HT-29 (cell line): ENCODE results near the gene ATRNL1. TPM values are rescaled to one million over a fixed set of nuclear protein-coding genes. Genes with fewer than 3 reads are reported as not detected.
"Not testable (repeated sequence)": the region's sequence is repeated elsewhere in the genome, so short reads cannot be mapped to it uniquely, and the experiment has no call there.

Source experiments
- DNase-seq: peaks from one replicate; pipeline ENCODE4 v3.0.0-alpha.2; 2015; ENCODE audit warnings: low spot score
- total RNA-seq: library from RNA; depleted of rRNA; stranded (reverse); fragments of >200 nt; shearing (Covaris generic); gene quantifications from 2 replicates; pipeline ENCODE4 v1.2.3, GENCODE V29; 2014

ATRNL1 gene
- total RNA-seq, 1 experiment from 2014 or later: not detected

DNA sequence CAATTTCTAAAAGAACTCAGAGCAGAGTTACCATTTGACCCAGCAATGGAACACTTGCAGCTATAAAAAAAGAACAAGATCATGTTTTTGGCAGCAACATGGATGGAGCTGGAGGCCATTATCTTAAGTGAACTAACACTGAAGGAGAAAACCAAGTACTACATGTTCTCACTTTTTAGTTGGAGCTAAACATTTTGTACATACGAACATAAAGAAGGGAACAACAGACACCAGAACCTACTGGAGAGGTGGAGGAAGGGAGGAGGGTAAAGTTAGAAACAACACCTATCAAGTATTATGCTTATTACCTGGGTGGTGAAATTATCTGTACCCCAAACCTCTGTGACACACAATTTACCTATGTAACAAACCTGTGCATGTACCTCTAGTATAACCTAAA is 329.5 kb downstream of the ATRNL1 start:
- DNase-seq: no peak

DNA sequence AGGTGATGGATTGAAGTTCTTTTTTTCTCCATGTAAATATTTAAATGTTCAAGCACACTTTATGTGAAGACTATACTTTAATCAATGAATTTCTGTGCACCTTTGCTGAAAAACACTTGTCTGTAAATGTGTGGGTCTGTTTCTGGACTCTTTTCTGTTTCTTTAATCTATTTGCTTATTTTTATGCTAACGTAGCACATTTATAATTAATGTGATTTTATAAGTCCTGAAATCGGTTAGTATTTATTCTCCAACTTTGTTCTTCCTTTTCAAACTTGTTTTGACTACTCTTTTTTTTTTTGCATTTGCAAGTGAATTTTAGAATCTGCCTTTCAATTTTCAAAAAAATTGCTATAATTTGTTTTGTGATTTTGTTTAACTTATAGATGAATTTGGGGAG is 334.4 kb downstream of the ATRNL1 start:
- DNase-seq: no peak

DNA sequence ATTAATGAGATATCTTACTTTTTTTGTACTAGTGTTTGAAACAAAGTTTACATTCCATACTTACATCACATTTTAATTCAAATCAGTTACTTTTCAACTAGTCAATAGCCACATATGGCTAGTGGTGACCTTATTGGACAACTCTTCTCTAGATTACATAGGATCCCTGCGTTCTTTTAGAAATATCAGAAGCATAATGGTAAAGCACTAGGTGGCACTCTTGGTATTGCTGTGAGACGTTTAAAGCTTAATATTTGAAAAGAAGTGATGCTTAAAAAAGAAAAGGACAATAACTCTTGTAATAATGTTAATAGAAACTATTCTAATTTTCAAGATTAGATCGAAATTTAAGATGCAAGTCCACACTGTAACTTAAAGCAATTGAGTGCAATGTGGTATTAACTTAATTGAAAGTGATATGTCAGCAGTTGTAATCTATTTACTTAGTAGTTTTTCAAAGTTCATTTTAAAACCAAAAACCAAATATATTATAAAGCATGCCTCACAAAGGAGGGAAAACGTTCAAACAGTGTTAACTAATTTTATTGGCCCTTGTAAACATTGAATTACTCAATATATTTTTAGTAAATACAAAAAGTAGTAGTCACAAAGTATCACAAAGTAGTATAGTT is 339.1 kb downstream of the ATRNL1 start:
- peak; percentile 36 for DNase-seq

DNA sequence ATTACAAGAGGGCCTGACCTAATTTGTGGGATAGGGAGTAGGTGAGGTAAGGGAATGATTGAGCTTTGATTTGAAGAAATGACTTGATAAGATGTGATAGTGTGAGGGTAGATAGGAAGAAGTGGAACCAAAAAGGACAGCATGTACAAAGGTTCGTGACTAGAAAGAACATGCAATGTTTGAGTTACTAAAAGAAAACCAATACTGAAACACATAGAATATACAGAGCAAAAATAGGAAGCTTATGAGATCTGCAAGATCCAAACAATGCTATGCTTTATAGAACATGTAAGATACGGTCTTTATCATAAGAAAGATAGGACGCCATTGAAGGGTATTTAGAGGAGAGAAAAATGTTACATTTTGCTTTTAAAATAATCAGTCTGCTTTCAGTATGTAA is 343.8 kb downstream of the ATRNL1 start:
- no peak for DNase-seq

DNA sequence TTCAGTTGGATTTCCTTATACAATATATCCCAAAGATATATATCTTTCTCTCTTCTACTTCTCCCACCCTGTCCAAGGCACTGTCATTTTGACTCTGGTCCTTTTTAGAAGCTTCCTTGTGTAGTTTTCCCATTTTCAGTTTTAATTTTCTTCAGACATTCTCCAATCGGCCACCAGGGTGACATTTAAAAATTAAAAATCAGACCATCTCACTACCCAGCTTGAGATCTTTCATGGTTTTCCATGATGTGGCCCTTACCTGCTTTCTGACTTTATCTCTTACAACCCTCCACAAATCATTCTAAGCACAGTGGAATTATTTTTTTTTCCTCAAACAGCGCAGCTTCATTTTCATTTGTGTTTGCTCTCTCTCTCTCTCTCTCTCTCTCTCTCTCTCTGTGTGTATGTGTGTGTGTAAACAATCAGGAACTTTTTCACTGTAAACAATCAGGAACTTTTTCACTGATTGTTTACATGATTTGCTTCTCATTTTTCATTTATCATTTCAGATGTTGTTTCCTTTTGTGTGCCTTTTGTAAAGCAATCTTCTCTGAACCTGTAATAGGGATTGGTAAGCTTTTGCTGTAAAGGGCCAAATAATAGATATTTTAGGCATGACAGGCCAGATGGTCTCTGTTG is 348.9 kb downstream of the ATRNL1 start:
- DNase-seq: no peak

DNA sequence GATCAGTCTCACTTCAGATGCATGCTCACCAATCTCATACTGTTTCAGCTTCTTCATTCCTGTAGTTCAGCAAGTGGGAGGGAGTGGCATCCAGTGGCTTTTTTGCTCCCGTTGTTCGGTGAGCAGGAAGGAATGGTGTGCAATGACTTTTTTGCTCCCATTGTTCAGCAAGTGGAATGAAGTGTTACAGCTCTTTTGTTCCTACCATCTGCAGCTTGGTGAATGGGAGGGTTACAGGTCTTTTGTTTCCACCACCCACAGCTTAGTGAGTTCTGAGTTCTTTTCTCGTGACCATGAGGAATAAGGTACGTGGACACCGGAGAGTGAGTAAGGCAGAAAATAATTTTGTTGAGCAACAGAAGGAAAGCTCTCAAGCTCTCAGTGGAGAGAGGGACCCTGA is 363.6 kb downstream of the ATRNL1 start:
- DNase-seq: no peak

DNA sequence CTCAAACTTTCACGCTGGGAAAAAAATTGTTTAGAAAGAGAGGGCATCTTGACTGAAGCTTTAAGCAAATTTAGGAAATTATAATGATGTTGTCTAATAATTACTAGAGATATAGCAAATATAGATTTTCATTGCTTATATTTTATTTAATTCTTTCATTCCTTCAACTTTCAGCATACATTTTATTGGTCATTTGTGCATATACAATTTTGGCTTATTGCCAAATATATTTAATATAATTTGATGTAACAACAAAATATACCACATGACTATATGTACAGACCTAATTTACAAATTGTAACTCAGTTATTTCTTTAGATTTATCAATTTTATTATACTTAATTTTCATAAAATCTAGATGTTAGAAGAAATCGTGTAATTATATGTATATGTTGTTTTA is 390.1 kb downstream of the ATRNL1 start:
- no peak for DNase-seq

DNA sequence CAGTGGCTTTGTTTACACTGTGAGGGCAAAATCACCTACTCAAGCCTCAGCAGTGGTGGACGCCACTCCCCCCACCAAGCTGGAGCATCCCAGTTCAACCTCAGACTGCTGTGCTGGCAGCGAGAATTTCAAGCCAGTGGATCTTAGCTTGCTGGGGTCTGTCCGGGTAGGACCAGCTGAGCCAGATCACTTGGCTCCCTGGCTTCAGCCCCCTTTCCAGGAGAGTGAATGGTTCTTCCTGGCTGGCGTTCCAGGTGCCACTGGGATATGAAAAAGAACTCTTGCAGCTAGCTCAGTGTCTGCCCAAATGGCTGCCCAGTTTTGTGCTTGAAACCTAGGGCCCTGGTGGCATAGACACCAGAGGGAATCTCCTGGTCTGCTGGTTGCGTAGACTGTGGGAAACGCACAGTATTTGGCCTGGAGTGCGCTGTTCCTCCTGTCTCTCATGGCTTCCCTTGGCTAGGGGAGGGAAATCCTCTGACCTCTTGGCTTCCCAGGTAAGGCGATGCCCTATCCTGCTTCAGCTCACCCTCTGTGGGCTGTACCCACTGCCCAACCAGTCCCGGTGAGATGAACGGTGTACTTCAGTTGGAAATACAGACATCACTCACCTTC is 398.5 kb downstream of the ATRNL1 start:
- no peak for DNase-seq

DNA sequence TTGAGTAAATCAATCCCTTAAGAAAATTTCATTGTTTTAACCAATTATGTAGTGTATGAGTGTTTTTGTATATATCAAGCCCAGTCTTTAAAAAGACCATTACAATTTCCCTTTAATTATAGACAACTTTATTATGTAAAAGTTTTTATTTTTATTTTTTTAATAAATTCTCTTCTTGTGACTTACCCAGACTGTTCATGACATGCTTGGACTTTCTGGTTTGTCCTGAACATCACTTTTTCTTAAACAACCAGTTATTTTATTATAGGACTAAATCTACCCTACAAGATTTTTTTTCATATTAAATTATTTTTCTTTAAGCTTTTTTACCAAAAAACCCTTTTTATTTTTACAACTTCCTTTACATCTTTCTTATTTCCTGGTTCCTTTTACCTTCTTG is 410.4 kb downstream of the ATRNL1 start:
- no peak for DNase-seq

DNA sequence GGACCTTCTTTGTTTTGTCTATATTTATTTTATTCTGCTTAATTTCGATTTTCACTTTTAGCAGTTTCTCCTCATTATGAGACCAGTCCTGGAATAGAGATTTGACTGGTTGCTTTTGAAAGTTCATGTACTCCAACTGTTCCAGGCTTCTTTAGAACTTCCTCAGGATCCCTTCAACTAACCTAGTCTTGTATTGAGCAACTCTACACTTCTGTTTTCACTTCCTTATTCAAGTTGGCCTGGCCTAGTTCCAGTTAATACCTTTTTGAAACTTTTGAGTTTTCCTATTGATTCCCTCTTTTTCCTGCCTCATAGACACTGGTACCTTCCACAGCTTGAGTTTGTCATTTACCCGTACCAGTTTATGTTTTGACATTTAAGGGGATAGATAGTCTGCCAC is 421.7 kb downstream of the ATRNL1 start:
- no peak for DNase-seq

DNA sequence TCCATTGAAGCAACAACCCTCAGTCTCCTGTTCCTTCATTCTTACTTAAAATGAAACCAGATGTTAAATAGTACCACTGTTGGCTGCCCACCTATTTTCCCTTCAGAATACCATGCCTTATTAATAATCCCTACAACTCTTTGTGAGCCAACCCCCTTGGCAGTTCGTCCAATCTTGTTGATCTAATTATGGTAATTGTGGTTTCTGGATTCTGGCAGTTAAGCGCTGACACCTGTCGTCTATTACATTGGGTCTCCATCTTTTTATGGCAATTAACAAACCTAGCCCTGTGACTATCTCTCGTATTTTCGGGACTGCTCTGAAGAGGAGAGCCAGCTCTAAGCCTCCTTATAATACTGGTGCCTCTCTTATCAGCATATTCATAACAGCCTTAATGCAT is 432.0 kb downstream of the ATRNL1 start:
- no peak for DNase-seq

DNA sequence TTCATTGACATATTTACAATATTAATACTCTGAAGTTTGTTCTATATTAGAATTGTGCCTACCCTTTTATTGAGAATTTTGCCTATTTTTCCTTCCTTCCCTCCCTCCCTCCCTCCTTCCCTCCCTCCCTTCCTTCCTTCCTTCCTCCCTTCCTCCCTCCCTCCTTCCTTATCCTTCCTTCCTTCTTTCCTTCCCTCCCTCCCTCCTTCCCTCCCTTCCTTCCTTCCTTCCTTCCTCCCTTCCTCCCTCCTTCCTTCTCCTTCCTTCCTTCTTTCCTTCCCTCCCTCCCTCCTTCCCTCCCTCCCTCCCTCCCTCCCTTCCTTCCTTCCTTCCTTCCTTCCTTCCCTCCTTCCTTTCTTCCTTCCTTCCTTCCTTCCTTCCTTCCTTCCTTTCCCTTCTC is 434.5 kb downstream of the ATRNL1 start:
- DNase-seq: not testable (repeated sequence)

DNA sequence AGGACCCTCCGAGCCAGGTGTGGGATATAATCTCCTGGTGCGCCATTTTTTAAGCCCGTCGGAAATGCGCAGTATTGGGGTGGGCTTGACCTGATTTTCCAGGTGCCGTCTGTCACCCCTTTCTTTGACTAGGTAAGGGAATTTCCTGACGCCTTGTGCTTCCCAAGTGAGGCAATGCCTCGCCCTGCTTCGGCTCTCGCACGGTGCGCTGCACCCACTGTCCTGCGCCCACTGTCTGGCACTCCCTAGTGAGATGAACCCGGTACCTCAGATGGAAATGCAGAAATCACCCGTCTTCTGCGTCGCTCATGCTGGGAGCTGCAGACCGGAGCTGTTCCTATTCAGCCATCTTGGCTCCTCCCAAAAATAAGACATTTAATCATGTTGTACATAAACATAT is 443.2 kb downstream of the ATRNL1 start:
- not testable (repeated sequence) for DNase-seq

DNA sequence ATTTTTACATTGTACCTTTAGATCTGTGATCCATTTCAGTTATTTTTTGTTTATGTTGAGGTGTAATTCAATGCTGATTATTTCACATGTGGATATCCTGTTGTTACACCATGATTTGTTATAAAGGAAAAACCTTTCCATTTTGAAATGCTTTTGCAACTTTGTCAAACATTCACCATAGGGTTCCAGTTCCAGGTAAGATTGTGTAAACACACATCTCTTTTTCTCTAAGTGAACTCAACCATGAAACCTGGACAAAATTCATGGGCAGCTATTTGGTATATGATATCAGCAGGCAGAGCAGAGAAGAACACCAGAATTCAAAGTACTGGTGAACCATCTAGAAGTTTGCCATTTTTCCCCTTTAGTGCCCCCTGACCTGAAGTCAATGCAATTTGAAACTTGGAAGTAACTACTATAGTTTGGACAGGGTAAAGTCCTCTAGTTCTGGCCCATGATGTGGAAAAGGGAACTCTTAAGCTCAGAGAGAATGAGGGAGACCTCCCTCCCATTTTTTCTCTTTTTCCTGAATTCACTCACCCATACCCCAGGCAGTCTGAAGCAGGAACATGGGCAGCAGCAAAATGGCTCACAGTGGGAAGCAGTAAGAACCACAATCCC is 446.1 kb downstream of the ATRNL1 start:
- no peak for DNase-seq

DNA sequence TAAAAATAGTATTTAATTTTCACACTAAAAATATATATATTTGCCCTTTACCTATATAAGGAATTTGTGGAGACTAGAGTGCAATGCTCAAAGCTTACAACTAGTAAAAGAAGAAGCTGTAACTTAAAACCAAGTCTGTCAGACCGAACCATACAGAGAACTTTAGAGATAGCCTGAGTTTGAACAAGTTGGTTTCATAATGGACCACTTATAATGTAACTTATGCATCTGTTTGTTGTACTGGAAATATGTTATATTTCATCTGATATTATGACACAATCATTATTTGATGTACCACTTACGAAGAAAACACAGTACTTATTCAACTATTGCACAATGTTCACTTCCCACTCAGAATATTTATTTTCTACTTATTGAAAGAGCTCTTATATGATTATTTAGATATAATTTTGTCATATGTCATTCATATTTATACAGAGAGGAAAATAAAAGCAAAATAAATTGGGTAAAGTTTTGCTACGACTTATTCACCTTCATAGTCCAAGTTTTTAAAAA is 462.8 kb downstream of the ATRNL1 start:
- DNase-seq: no peak

DNA sequence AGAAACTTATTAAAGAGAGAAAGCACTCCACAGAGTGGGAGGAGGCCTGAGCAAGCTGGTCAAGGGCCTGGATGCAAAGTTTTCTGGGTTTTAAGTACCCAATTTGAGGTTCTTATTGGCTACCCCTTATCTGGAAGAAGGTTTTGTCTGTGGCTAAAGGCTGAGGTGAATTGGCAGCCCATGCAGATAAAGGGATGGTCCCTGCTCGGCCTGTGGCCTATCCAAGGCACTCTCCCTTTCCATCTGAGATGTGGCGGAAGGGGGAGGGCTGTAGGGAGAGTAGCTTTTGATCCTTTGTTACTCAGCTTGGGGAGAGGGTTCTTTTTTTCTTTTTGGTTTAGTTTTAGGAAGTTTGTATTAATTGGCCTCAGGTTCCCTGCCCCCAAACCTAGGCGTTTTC is 465.1 kb downstream of the ATRNL1 start:
- no peak for DNase-seq

DNA sequence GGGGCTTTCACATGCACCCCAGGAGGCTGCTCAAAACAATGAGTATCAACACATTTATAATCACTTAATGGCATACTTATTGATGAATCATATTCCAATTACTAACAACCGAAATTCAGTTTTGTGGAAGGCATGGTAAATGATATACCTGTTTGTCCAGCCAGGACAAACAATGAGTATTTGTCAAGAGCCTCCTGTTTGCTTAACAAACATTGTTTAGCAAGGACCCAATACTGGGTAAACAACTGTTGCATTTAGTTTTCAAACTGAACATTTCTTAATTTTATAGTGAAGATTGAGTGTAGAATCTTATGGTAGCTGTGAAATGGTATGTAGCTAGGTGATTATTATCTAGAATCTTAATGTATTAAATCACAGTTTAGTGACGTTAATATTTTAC is 473.7 kb downstream of the ATRNL1 start:
- no peak for DNase-seq

DNA sequence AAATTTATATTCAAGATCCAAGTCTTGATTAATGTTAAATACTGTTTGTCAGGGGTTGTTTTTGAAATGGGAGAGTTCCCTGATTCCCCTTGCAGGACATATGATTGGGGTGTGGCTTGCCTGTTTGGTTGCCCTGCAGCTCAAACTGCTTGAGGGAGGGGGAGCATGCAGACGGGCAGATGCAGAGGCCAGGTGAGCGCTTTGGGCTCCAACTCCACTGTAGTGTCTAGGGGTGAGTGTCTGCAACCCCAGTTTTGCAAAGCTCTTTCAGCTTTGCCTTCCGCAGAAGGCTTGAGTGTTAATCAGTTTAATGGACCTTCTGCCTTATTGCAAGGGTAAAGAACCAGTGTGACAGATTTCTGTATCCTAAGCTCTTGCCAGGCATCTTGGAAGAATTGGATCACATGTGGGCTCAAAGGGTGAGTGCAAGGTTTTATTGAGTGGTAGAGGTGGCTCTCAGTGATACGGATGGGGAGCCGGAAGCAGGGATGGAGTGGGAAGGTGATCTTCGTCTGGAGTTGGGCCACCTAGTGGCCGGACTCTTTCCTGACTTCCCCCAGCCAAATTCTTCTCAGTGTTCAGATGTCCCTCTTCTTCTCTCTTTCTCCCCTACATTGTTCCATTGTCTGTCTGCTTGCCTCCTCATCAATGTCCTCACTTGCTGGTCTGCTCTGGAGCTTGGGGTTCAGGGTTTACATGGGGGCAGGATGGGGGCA is 479.7 kb downstream of the ATRNL1 start:
- DNase-seq: peak; percentile 46

DNA sequence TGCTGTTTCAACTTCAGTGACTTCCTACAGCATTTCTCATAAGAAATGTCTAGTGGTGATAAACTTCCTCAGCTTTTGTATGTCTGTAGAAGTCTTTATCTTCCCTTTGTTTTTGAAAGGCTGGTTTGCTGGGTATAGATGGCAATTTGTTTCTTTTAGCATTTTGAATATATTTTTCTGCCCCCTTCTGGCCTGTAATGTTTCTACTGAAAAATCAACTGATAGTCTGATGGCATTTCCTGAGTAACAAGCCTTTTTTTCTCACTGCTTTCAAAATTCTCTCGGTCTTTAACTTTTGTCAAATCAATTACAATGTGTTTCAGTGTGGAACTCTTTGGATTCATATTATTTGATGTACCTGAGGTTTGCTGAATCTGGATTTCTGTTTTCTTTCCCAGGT is 487.1 kb downstream of the ATRNL1 start:
- DNase-seq: no peak

DNA sequence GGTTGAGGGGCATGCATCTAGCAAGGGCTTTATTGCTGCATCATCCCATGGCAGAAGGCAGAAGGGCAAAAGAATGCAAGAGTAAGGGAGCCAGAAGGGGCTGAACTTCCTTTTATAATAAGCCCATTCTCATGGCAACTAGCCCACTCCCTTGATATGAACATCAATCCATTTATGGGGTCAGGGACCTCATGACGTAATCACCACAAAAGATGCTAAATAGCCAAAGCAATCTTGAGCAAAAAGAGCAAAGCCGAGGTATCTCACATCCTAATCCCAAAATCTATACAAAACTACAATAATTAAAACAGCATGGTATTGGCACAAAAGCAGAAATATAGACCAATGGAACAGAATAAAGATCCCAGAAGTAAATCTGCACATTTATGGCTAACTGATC is 499.9 kb downstream of the ATRNL1 start:
- DNase-seq: no peak

DNA sequence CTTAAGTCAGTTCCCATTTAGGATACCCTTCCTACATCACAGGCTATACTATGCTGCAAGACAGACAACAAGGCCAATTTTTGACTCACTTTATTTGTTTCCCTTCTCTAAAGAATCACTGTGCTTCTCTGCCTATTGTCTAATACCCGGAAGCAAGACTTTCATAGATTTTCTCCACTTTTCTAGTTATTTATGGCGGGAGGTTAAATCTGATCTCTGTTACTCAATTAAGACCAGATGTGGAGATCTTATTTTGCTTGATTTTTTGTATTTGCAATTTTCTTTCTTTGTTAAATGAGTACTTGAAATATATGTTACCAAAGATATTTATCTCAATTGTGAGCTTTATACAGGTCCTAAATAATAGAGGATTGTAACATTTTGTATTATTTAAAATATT is 511.5 kb downstream of the ATRNL1 start:
- DNase-seq: no peak

DNA sequence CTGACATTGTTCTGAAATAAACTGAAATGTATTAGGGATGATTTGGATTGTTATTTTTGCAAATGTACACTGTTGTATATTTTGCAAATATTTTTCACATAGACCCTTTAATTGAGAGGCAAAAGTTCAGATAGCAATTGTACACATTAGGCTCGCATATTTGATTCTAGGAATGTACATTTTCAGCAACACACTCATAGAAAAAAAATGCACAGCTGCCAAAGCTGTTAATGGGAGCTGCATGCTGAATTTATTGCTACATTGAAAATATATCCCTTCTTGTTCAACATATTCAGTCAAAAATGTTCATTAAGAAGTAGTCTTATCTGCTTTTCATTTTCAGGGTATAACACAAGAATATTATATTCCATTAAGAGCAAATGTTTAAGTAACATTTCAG is 512.9 kb downstream of the ATRNL1 start:
- no peak for DNase-seq
